H1 (cell line): Measurements from ENCODE around the gene CEP57L1. TPM values are rescaled to one million over a fixed set of nuclear protein-coding genes. Genes with fewer than 3 reads are reported as not detected.

ENCODE experiments used
- CTCF ChIA-PET: fragments of 300-600 bp; sonication (Branson Sonifier 250); formaldehyde crosslinking; loops from one replicate; lab custom pipeline; 2021; ENCODE audit not compliant: partially characterized antibody; lab: Charles Lee
- POLR2A ChIA-PET: fragments of 300-600 bp; sonication (Branson Sonifier 250); formaldehyde crosslinking; loops from one replicate; lab custom pipeline; 2021; ENCODE audit warnings: inconsistent platforms; ENCODE audit not compliant: partially characterized antibody; lab: Charles Lee
- DNase-seq, 2 experiments: peaks; one replicate each; pipeline versions ENCODE4 v3.0.0 to v3.0.0-alpha.2; 2010 to 2022; ENCODE audit warnings: low spot score in 2 of 2, low read depth in 1 of 2, mixed read lengths in 1 of 2
- FAIRE-seq: peaks from 2 replicates; lab custom pipeline; 2011; peaks lifted over from hg19 to GRCh38; lab: Jason Lieb, UNC
- H2AFZ ChIP-seq: 2 replicates; pipeline ENCODE4 v1.8.1; 2012; ENCODE audit warnings: low read length, inconsistent platforms
- H2AK5ac ChIP-seq: 2 replicates; pipeline ENCODE4 v1.6.1; 2013; ENCODE audit warnings: low read depth, low read length
- H2BK120ac ChIP-seq: replicated peaks from 2 replicates; pipeline ENCODE3; 2013; ENCODE audit warnings: low read depth, low read length, inconsistent platforms
- H2BK12ac ChIP-seq: 2 replicates; pipeline ENCODE4 v1.6.1; 2013; ENCODE audit warnings: low read depth, low read length
- H2BK15ac ChIP-seq: 2 replicates; pipeline ENCODE4 v1.6.1; 2013; ENCODE audit warnings: low read length
- H2BK20ac ChIP-seq: 2 replicates; pipeline ENCODE4 v1.6.1; 2013; ENCODE audit warnings: low read length
- H2BK5ac ChIP-seq: 2 replicates; pipeline ENCODE4 v1.6.1; 2013; ENCODE audit warnings: low read depth, low read length
- H3K14ac ChIP-seq: 2 replicates; pipeline ENCODE4 v1.6.1; 2013; ENCODE audit warnings: inconsistent platforms; ENCODE audit not compliant: insufficient read length
- H3K18ac ChIP-seq: 2 replicates; pipeline ENCODE4 v1.6.1; 2013; ENCODE audit warnings: low read length; ENCODE audit errors: extremely low read depth
- H3K23ac ChIP-seq: 2 replicates; pipeline ENCODE4 v1.6.1; 2013; ENCODE audit warnings: inconsistent platforms; ENCODE audit not compliant: insufficient read length
- H3K23me2 ChIP-seq: 2 replicates; pipeline ENCODE4 v1.6.1; 2013; ENCODE audit warnings: low read depth, low read length
- H3K27ac ChIP-seq: 2 replicates; pipeline ENCODE4 v1.6.1; 2011; ENCODE audit warnings: low read depth, low read length, inconsistent platforms
- H3K27me3 ChIP-seq, 4 experiments: replicated peaks in 1 of 4; 1 replicate in 1 of 4; 2 replicates in 3 of 4; pipeline versions ENCODE4 v1.6.1 to v1.8.1; 2011 to 2013; ENCODE audit warnings: low read length in 3 of 4, mild to moderate bottlenecking in 3 of 4, inconsistent platforms in 2 of 4, mixed read lengths in 2 of 4, moderate library complexity in 1 of 4; ENCODE audit not compliant: control insufficient read depth in 3 of 4, insufficient read depth in 3 of 4; ENCODE audit errors: extremely low read depth in 1 of 4
- H3K36me3 ChIP-seq, 4 experiments: 2 replicates each; pipeline versions ENCODE4 v1.6.1 to v1.8.1; 2011 to 2013; ENCODE audit warnings: mild to moderate bottlenecking in 4 of 4, low read length in 3 of 4, moderate library complexity in 2 of 4, control low read depth in 1 of 4, inconsistent platforms in 1 of 4; ENCODE audit not compliant: insufficient read depth in 4 of 4, control insufficient read depth in 2 of 4
- H3K4ac ChIP-seq: replicated peaks from 2 replicates; pipeline ENCODE3; 2013; ENCODE audit warnings: low read length, low read depth, mixed read lengths, inconsistent platforms; ENCODE audit not compliant: insufficient read length
- H3K4me1 ChIP-seq, 4 experiments: replicated peaks in 1 of 4; 1 replicate in 1 of 4; 2 replicates in 3 of 4; pipeline versions ENCODE4 v1.6.1 to v1.8.1; 2011 to 2013; ENCODE audit warnings: low read length in 3 of 4, inconsistent platforms in 2 of 4, mixed read lengths in 1 of 4; ENCODE audit not compliant: insufficient read depth in 4 of 4, control insufficient read depth in 3 of 4
- H3K4me2 ChIP-seq, 2 experiments: 2 replicates each; pipeline versions ENCODE4 v1.6.1 to v1.8.1; 2011 to 2013; ENCODE audit warnings: low read depth in 2 of 2, low read length in 2 of 2, control low read depth in 1 of 2, inconsistent platforms in 1 of 2, mild to moderate bottlenecking in 1 of 2; ENCODE audit not compliant: insufficient read depth in 1 of 2
- H3K4me3 ChIP-seq, 4 experiments: fragments of 200-600, 300-600 bp in 1 of 4; sonication (generic), shearing (Covaris generic), sonication (Bioruptor Twin) in 1 of 4; 2 replicates each; pipeline versions ENCODE4 v1.5.1 to v1.8.1; 2011 to 2016; ENCODE audit warnings: low read length in 4 of 4, low read depth in 3 of 4, control low read depth in 2 of 4, inconsistent platforms in 2 of 4, mild to moderate bottlenecking in 2 of 4, mixed read lengths in 1 of 4, moderate library complexity in 1 of 4; ENCODE audit not compliant: insufficient read depth in 2 of 4; ENCODE audit errors: extremely low read depth in 1 of 4
- H3K56ac ChIP-seq: replicated peaks from 2 replicates; pipeline ENCODE3; 2013; ENCODE audit warnings: low read depth, mild to moderate bottlenecking, mixed read lengths, low read length, inconsistent platforms; ENCODE audit not compliant: insufficient read length
- H3K79me1 ChIP-seq: 2 replicates; pipeline ENCODE4 v1.6.1; 2013; ENCODE audit warnings: low read depth, low read length, control low read depth
- H3K79me2 ChIP-seq, 2 experiments: 2 replicates each; pipeline versions ENCODE4 v1.6.1 to v1.8.1; 2012 to 2013; ENCODE audit warnings: low read length in 2 of 2, mild to moderate bottlenecking in 2 of 2, inconsistent platforms in 1 of 2; ENCODE audit not compliant: insufficient read depth in 2 of 2, control insufficient read depth in 1 of 2
- H3K9ac ChIP-seq, 4 experiments: replicated peaks in 1 of 4; 1 replicate in 1 of 4; 2 replicates in 3 of 4; pipeline versions ENCODE4 v1.6.1 to v1.8.1; 2011 to 2013; ENCODE audit warnings: low read depth in 3 of 4, low read length in 3 of 4, control low read depth in 2 of 4, mild to moderate bottlenecking in 2 of 4, moderate library complexity in 2 of 4, inconsistent platforms in 1 of 4; ENCODE audit errors: extremely low read depth in 1 of 4
- H3K9me3 ChIP-seq, 2 experiments: 2 replicates each; pipeline versions ENCODE4 v1.6.1 to v1.8.1; 2012 to 2013; ENCODE audit warnings: mild to moderate bottlenecking in 2 of 2, moderate library complexity in 2 of 2, control low read depth in 1 of 2, inconsistent platforms in 1 of 2, low read depth in 1 of 2, low read length in 1 of 2, mixed read lengths in 1 of 2; ENCODE audit not compliant: insufficient read depth in 2 of 2
- H4K20me1 ChIP-seq, 2 experiments: replicated peaks in 1 of 2; 2 replicates each; pipeline versions ENCODE3 to v1.8.1; 2011 to 2013; ENCODE audit warnings: inconsistent platforms in 2 of 2, low read length in 2 of 2, mild to moderate bottlenecking in 1 of 2; ENCODE audit not compliant: insufficient read depth in 2 of 2, control insufficient read depth in 1 of 2
- H4K5ac ChIP-seq: 2 replicates; pipeline ENCODE4 v1.6.1; 2013; ENCODE audit warnings: low read length, low read depth, mixed read lengths, inconsistent platforms; ENCODE audit not compliant: insufficient read length
- H4K8ac ChIP-seq: 2 replicates; pipeline ENCODE4 v1.8.0; 2013; ENCODE audit warnings: mild to moderate bottlenecking, moderate library complexity, low read length, inconsistent platforms; ENCODE audit not compliant: insufficient read depth; ENCODE audit errors: extremely low read depth
- H4K91ac ChIP-seq: replicated peaks from 2 replicates; pipeline ENCODE3; 2013; ENCODE audit warnings: low read length, mixed read lengths, inconsistent platforms; ENCODE audit not compliant: insufficient read length
- ATF2 ChIP-seq: IDR thresholded peaks from 2 replicates; pipeline ENCODE4 v1.6.1; 2012; ENCODE audit warnings: low read length, inconsistent platforms
- ATF3 ChIP-seq: IDR thresholded peaks from 2 replicates; pipeline ENCODE4 v1.6.1; 2011; ENCODE audit warnings: low read depth, mild to moderate bottlenecking, low read length; ENCODE audit not compliant: insufficient read depth
- BCL11A ChIP-seq, 2 experiments: IDR thresholded peaks; one replicate each; pipeline ENCODE4 v1.6.1; 2011; ENCODE audit warnings: low read depth in 2 of 2, low read length in 2 of 2, mild to moderate bottlenecking in 2 of 2
- CHD2 ChIP-seq: IDR thresholded peaks from 2 replicates; pipeline ENCODE4 v1.6.1; 2012; ENCODE audit warnings: low read length, improper control_type of control experiment
- CTBP2 ChIP-seq: IDR thresholded peaks from 2 replicates; pipeline ENCODE4 v1.7.0; 2011; ENCODE audit warnings: borderline replicate concordance, mild to moderate bottlenecking, moderate library complexity, mixed read lengths, low read length; ENCODE audit not compliant: insufficient read depth, insufficient read length
- JUN ChIP-seq: IDR thresholded peaks from 2 replicates; pipeline ENCODE4 v1.6.1; 2011; ENCODE audit warnings: low read depth, mild to moderate bottlenecking, improper control_type of control experiment, low read length
- RFX5 ChIP-seq: IDR thresholded peaks from 2 replicates; pipeline ENCODE4 v1.6.1; 2011; ENCODE audit warnings: low read depth, low read length, improper control_type of control experiment, borderline replicate concordance
- SP1 ChIP-seq: IDR thresholded peaks from 2 replicates; pipeline ENCODE4 v1.6.1; 2011; ENCODE audit warnings: low read depth, low read length
- SP4 ChIP-seq: IDR thresholded peaks from 2 replicates; pipeline ENCODE4 v1.6.1; 2012; ENCODE audit warnings: low read length, inconsistent platforms
- TBP ChIP-seq: IDR thresholded peaks from 2 replicates; pipeline ENCODE4 v1.6.1; 2011; ENCODE audit warnings: low read depth, low read length, improper control_type of control experiment
- WGBS, 2 experiments: shearing (Covaris generic) in 1 of 2; methylation state at CpG; one replicate each; pipeline versions ENCODE4 v1.1.6 to v1.1.7; 2013 to 2015; ENCODE audit warnings: low lambda C conversion rate in 2 of 2, mixed read lengths in 2 of 2, inconsistent platforms in 1 of 2, low coverage in 1 of 2, missing lambda C conversion rate in 1 of 2; ENCODE audit not compliant: insufficient replicate concordance in 2 of 2, insufficient coverage in 1 of 2, insufficient read length in 1 of 2; ENCODE audit errors: extremely low coverage in 1 of 2, missing lambda C conversion rate in 1 of 2; 5-methylcytosine and 5-hydroxymethylcytosine counted together
- polyA plus RNA-seq, 7 experiments: library from polyadenylated mRNA; depleted of rRNA in 3 of 7; stranded (reverse) in 5 of 7; unstranded in 2 of 7; fragments of >200 nt in 5 of 7; fragments of 200-250 nt in 2 of 7; gene quantifications; 1 replicate in 5 of 7; 2 replicates in 1 of 7; 4 replicates in 1 of 7; pipeline versions ENCODE4 v1.2.1 to v1.2.3, GENCODE V29; 2011 to 2013; ENCODE audit warnings: missing spikeins in 2 of 7, mixed read lengths in 2 of 7
- total RNA-seq: library from RNA; stranded (reverse); fragmentation: NEBNext Ultra II Directional; extraction: Animal tissue kit (Norgen Biotek cat#: 25700); gene quantifications from 2 replicates; pipeline ENCODE4 v1.2.1, GENCODE V29; 2021

Gene CEP57L1
- total and polyA plus RNA-seq, 2 of the 8 experiments (the other 6 are each of a cell fraction or from before 2014, with no cell fraction given): 3.6 to 11.5 TPM

- Histone ChIP-seq H3K36me3 (no peaks in the 10 kb centered on the region), H4K5ac (no peak overlapping the region), H3K56ac (no peak overlapping the region), H3K27ac (no peak overlapping the region), H3K4ac (no peak overlapping the region), H3K4me3 (no peak overlapping the region), H3K14ac (no peak overlapping the region), H3K4me2 (no peak overlapping the region), H2BK15ac (no peak overlapping the region), H4K20me1 (no peaks in the 10 kb centered on the region), H2AFZ (no peak overlapping the region), H3K23me2 (no peaks in the 10 kb centered on the region), H3K79me1 (no peaks in the 10 kb centered on the region), H2BK12ac (no peak overlapping the region), H3K4me1 (no peaks in the 10 kb centered on the region), H4K8ac (no peak overlapping the region), H2BK120ac (no peak overlapping the region), H2BK20ac (no peak overlapping the region), H3K23ac (no peak overlapping the region), H2AK5ac (no peak overlapping the region), H3K9me3 (no peaks in the 10 kb centered on the region), H3K18ac (no peak overlapping the region), H3K9ac (no peak overlapping the region), H4K91ac (no peak overlapping the region), H3K27me3 (no peaks in the 10 kb centered on the region), H2BK5ac (no peak overlapping the region), H3K79me2 (no peaks in the 10 kb centered on the region)
- POLR2A ChIA-PET: no interaction called here
- WGBS, 2 experiments: 84% methylated on average over 5 of the region's 5 CpGs; no CpG with 5 or more reads in 1 of the 2 experiments
- FAIRE-seq (no peak), DNase-seq (no peak)
- CTCF ChIA-PET: interaction anchor here (0.7 to 0.9 kb wide), 2 partner anchors 16 to 153 kb away, joined by 3 to 5 read pairs; no protein-coding TSS in a partner anchor
- no peak for TF ChIP-seq ATF2
- TF ChIP-seq CHD2: no peak
- TF ChIP-seq ATF3: no peak
- no peak for TF ChIP-seq TBP
- TF ChIP-seq RFX5: no peak
- no peak for TF ChIP-seq BCL11A (IDR thresholded peaks at IDR 0.05; ENCODE audit: low read depth in 2 of 2, low read length in 2 of 2)
- TF ChIP-seq SP4: no peak
- no peak for TF ChIP-seq CTBP2
- TF ChIP-seq JUN: no peak
- no peak for TF ChIP-seq SP1
These were observed 107.3 kb downstream of the CEP57L1 start for GRCh38 chr6:109202409-109203264.
